ENCODE results near the gene OGFRL1. TPM values are rescaled to one million over a fixed set of nuclear protein-coding genes. Genes with fewer than 3 reads are reported as not detected.

The OGFRL1 gene
- total and polyA plus RNA-seq, 2 of the 13 experiments (the other 11 are each of a cell fraction or from before 2014, with no cell fraction given): 0.26 to 0.80 TPM

- no peaks in the 10 kb centered on the region for H3K36me3 ChIP-seq (replicated peaks in 1 of 2; ENCODE audit: control insufficient read depth in 1 of 2, insufficient read depth in 2 of 2, low read length in 2 of 2)
- no peak for FAIRE-seq
- H4K20me1 ChIP-seq (ENCODE audit: insufficient read depth, low read length): no peaks in the 10 kb centered on the region
- WGBS (ENCODE audit: low lambda C conversion rate): 0% methylated on average over 5 of the region's 5 CpGs
- peak overlapping the region; percentile 88 for H3K4me2 ChIP-seq (ENCODE audit: low read depth, low read length)
- H3K9me3 ChIP-seq (ENCODE audit: low read length): no peaks in the 10 kb centered on the region
- H2AFZ ChIP-seq (ENCODE audit: low read length): no peak overlapping the region
- ATAC-seq: no peak; the same call in 2 of the 3 replicates
- H3K4me1 ChIP-seq (ENCODE audit: insufficient read depth, low read length): peaks cover 15% of the 10 kb centered on the region
- DNase-seq (ENCODE audit: low spot score): no peak
- CTCF ChIA-PET (ENCODE audit: low intra/inter-chr PET ratio, low total read pairs): no interaction called here
- H3K27ac ChIP-seq (ENCODE audit: extremely low read length, insufficient read depth, low read length): no peak overlapping the region
- POLR2A ChIA-PET: no interaction called here
- H3K79me2 ChIP-seq (ENCODE audit: insufficient read depth, low read length): no peaks in the 10 kb centered on the region
- peaks cover 0 to 11% of the 10 kb centered on the region in 2 experiments; a peak in 2 of 5 replicates for H3K27me3 ChIP-seq (ENCODE audit: control insufficient read depth in 1 of 2, insufficient read depth in 2 of 2, low read length in 2 of 2)
- no peak overlapping the region for H3K9ac ChIP-seq (ENCODE audit: insufficient read depth, low read depth, low read length)
- BruUV-seq (replicated peaks): no TSS peak
- peak overlapping the region in 2 of 3 experiments; percentile 60 to 76; a peak in 4 of 6 replicates for H3K4me3 ChIP-seq (replicated peaks in 1 of 3; ENCODE audit: insufficient read depth in 1 of 3, low read depth in 2 of 3, low read length in 3 of 3)
- TF ChIP-seq GATAD1 (CRISPR knock-in tag; IDR thresholded peaks at IDR 0.05): no peak
- TF ChIP-seq HNF4G (IDR thresholded peaks at IDR 0.05; ENCODE audit: borderline replicate concordance, low read depth, low read length): no peak
- no peak for TF ChIP-seq HNF4G (CRISPR knock-in tag; IDR thresholded peaks at IDR 0.05; ENCODE audit: borderline replicate concordance, low read depth)
- TF ChIP-seq NFKBIZ (CRISPR knock-in tag; IDR thresholded peaks at IDR 0.05): no peak
- no peak for TF ChIP-seq ZNF3 (CRISPR knock-in tag; IDR thresholded peaks at IDR 0.05)
- TF ChIP-seq SRSF1 (optimal IDR thresholded peaks at IDR 0.05; ENCODE audit: low read depth, low read length): no peak
- TF ChIP-seq, protein P1, sequence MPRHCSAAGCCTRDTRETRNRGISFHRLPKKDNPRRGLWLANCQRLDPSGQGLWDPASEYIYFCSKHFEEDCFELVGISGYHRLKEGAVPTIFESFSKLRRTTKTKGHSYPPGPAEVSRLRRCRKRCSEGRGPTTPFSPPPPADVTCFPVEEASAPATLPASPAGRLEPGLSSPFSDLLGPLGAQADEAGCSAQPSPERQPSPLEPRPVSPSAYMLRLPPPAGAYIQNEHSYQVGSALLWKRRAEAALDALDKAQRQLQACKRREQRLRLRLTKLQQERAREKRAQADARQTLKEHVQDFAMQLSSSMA (CRISPR knock-in tag; IDR thresholded peaks at IDR 0.05): no peak
- TF ChIP-seq ADNP (CRISPR knock-in tag; IDR thresholded peaks at IDR 0.05): no peak
- TF ChIP-seq ZNF543 (CRISPR knock-in tag; IDR thresholded peaks at IDR 0.05): no peak
- TF ChIP-seq, protein P2, sequence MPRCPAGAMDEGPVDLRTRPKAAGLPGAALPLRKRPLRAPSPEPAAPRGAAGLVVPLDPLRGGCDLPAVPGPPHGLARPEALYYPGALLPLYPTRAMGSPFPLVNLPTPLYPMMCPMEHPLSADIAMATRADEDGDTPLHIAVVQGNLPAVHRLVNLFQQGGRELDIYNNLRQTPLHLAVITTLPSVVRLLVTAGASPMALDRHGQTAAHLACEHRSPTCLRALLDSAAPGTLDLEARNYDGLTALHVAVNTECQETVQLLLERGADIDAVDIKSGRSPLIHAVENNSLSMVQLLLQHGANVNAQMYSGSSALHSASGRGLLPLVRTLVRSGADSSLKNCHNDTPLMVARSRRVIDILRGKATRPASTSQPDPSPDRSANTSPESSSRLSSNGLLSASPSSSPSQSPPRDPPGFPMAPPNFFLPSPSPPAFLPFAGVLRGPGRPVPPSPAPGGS (CRISPR knock-in tag; IDR thresholded peaks at IDR 0.05): no peak
- TF ChIP-seq ZNF160 (CRISPR knock-in tag; IDR thresholded peaks at IDR 0.05): no peak
- TF ChIP-seq TAF15 (IDR thresholded peaks at IDR 0.05; ENCODE audit: low read depth, low read length, poor library complexity, severe bottlenecking): no peak
- no peak for TF ChIP-seq BCL6 (CRISPR knock-in tag; IDR thresholded peaks at IDR 0.05)
- TF ChIP-seq, protein P3, sequence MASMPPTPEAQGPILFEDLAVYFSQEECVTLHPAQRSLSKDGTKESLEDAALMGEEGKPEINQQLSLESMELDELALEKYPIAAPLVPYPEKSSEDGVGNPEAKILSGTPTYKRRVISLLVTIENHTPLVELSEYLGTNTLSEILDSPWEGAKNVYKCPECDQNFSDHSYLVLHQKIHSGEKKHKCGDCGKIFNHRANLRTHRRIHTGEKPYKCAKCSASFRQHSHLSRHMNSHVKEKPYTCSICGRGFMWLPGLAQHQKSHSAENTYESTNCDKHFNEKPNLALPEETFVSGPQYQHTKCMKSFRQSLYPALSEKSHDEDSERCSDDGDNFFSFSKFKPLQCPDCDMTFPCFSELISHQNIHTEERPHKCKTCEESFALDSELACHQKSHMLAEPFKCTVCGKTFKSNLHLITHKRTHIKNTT (CRISPR knock-in tag; IDR thresholded peaks at IDR 0.05): no peak
- in situ Hi-C loops (cut with HindIII; ENCODE audit: extremely low pct_ligation_motif_present, low pct_unique_long_range_greater_than_20kb) (no loop called here), intact Hi-C loops (cut with micrococcal nuclease; ENCODE audit: unreplicated experiment) (loop anchor here (2.0 kb wide), 1 partner anchor 61 kb away; no protein-coding TSS in a partner anchor)
Observed at GRCh38 chr6:71287926-71288227, 734 bp upstream of the OGFRL1 start.

Data from HepG2 (cell line).